ENCODE measurements around the gene UBE3A.

DNA sequence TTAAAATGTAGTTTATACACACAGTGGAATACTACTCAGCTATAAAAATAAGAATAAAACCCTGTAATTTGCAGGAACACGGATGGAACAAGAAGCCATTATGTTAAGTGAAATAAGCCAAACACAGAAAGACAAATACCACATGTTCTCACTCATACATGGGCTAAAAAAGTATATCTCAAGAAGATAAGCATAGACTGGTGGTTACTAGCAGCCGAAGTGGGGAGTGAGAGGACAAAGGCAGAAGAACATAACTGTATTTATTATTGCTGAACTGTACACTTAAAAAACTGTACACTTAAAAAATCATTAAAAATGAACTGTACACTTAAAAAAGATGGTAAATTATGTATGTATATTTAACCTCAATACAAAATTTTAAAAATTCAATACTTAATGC lies 11.0 kb downstream of the UBE3A start:
- TF ChIP-seq, protein P1, sequence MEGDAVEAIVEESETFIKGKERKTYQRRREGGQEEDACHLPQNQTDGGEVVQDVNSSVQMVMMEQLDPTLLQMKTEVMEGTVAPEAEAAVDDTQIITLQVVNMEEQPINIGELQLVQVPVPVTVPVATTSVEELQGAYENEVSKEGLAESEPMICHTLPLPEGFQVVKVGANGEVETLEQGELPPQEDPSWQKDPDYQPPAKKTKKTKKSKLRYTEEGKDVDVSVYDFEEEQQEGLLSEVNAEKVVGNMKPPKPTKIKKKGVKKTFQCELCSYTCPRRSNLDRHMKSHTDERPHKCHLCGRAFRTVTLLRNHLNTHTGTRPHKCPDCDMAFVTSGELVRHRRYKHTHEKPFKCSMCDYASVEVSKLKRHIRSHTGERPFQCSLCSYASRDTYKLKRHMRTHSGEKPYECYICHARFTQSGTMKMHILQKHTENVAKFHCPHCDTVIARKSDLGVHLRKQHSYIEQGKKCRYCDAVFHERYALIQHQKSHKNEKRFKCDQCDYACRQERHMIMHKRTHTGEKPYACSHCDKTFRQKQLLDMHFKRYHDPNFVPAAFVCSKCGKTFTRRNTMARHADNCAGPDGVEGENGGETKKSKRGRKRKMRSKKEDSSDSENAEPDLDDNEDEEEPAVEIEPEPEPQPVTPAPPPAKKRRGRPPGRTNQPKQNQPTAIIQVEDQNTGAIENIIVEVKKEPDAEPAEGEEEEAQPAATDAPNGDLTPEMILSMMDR (IDR thresholded peaks at IDR 0.05) = no peak
- no peak for TF ChIP-seq POLR2A (IDR thresholded peaks at IDR 0.05)

Data from body of pancreas (tissue), 4 donors.